Measurements from ENCODE around the gene PAGR1.
"Not testable (repeated sequence)": the region's sequence is repeated elsewhere in the genome, so short reads cannot be mapped to it uniquely, and the experiment has no call there.

Gene PAGR1

GRCh38 chr16:29815793-29816693, at the start of gene PAGR1:
TSS of gene PAGR1 (plus strand) at chr16:29816152. CDS start at chr16:29816526, 374 bp downstream.
- DNase-seq: peak; percentile 98

- no peak for DNase-seq
Measured at GRCh38 chr16:29766571-29766970, 49.4 kb upstream of the PAGR1 start.

GRCh38 chr16:29767062-29767461, 48.9 kb upstream of the PAGR1 start:
- no peak for DNase-seq

- no peak for DNase-seq
Measured at GRCh38 chr16:29769507-29769906, 46.4 kb upstream of the PAGR1 start.

GRCh38 chr16:29770250-29770929, 45.6 kb upstream of the PAGR1 start:
- no peak for DNase-seq

- DNase-seq: not testable (repeated sequence)
Measured at GRCh38 chr16:29772330-29772729, 43.6 kb upstream of the PAGR1 start.

- DNase-seq: no peak
Measured at GRCh38 chr16:29774730-29775129, 41.2 kb upstream of the PAGR1 start.

GRCh38 chr16:29775742-29776408, 40.1 kb upstream of the PAGR1 start:
- DNase-seq: no peak

GRCh38 chr16:29777576-29778350, 38.2 kb upstream of the PAGR1 start, which contains the start of gene ZG16:
TSS of gene ZG16 (plus strand) at chr16:29778256. CDS start at chr16:29779267, 1,011 bp downstream.
- no peak for DNase-seq

- DNase-seq: no peak
Measured at GRCh38 chr16:29779474-29779873, 36.5 kb upstream of the PAGR1 start.

GRCh38 chr16:29783094-29783953, 32.6 kb upstream of the PAGR1 start:
- DNase-seq: not testable (repeated sequence)

- peak; percentile 26 to 43 for DNase-seq
Measured at GRCh38 chr16:29784157-29784556, 31.8 kb upstream of the PAGR1 start.

GRCh38 chr16:29784901-29785500, 31.0 kb upstream of the PAGR1 start:
- DNase-seq: peak; percentile 79 to 84

GRCh38 chr16:29787155-29787554, 28.8 kb upstream of the PAGR1 start:
- DNase-seq: not testable (repeated sequence)

GRCh38 chr16:29789775-29790182, 26.2 kb upstream of the PAGR1 start:
- no peak for DNase-seq

GRCh38 chr16:29790183-29790948, 25.6 kb upstream of the PAGR1 start, which contains the start of gene KIF22:
TSS of gene KIF22 (plus strand) at chr16:29790751. CDS start at chr16:29790760, 9 bp downstream.
- DNase-seq: peak; percentile 100

- DNase-seq: no peak
Measured at GRCh38 chr16:29790949-29791844, 24.8 kb upstream of the PAGR1 start.

GRCh38 chr16:29791845-29792807, 23.8 kb upstream of the PAGR1 start:
- DNase-seq: no peak

Measured in stimulated activated CD4-positive, alpha-beta T cell treated with anti-CD3 and anti-CD28 coated beads, Interleukin-2, amount 100 ng/mL, for 24 hours (primary cell).